Measurements from ENCODE around the gene FAAP20.

GRCh38 chr1:2143814-2144500, 50.6 kb downstream of the FAAP20 start:
- TF ChIP-seq CTCF (conservative IDR thresholded peaks at IDR 0.05; ENCODE audit: low read length): no peak
- no peak for TF ChIP-seq EZH2phosphoT487 (IDR thresholded peaks at IDR 0.05; ENCODE audit: borderline replicate concordance)

Data from Loucy (cell line).